GM12878 (cell line): Measurements from ENCODE around the gene KCNA4. TPM values are rescaled to one million over a fixed set of nuclear protein-coding genes. Genes with fewer than 3 reads are reported as not detected.

Experiments
- ATAC-seq: fragments of 200-7000 bp; cut with Tn5 transposase; 3 replicates; pipeline ENCODE4 v1.9.1; 2020; ENCODE audit warnings: mild to moderate bottlenecking, moderate library complexity
- BruUV-seq: library from RNA; stranded (reverse); fragments of 400-500 nt; replicated peaks from 2 replicates; lab custom pipeline; 2021; lab: Mats Ljungman, UMichigan
- CTCF ChIA-PET: fragments of 300-600 bp; sonication (Branson Sonifier 250); formaldehyde crosslinking; extraction: SDS; loops from one replicate; lab custom pipeline; 2021; ENCODE audit warnings: inconsistent platforms; lab: Yijun Ruan, JAX
- POLR2A ChIA-PET: fragments of 350-600 bp; formaldehyde crosslinking; extraction: SDS; loops from one replicate; lab custom pipeline; 2021; ENCODE audit warnings: inconsistent platforms; lab: Charles Lee
- RAD21 ChIA-PET: fragments of 300-600 bp; sonication (Branson Sonifier 250); formaldehyde crosslinking; loops from one replicate; lab custom pipeline; 2023; ENCODE audit warnings: antibody characterized with exemption; ENCODE audit not compliant: unreplicated experiment; lab: Charles Lee
- SMC1A ChIA-PET: fragments of 300-600 bp; sonication (Branson Sonifier 250); formaldehyde crosslinking; loops from one replicate; lab custom pipeline; 2023; ENCODE audit not compliant: unreplicated experiment, uncharacterized antibody; lab: Charles Lee
- DNase-seq: peaks from one replicate; pipeline ENCODE4 v3.0.0-alpha.2; 2011; ENCODE audit warnings: low read depth, low spot score
- FAIRE-seq: peaks from 3 replicates; lab custom pipeline; 2011; peaks lifted over from hg19 to GRCh38; lab: Jason Lieb, UNC
- H2AFZ ChIP-seq: 2 replicates; pipeline ENCODE4 v1.6.0; 2011; ENCODE audit warnings: low read depth, low read length, control low read depth; ENCODE audit not compliant: control insufficient read depth
- H3K27ac ChIP-seq: 2 replicates; pipeline ENCODE4 v1.5.1; 2011; ENCODE audit warnings: control low read depth; ENCODE audit not compliant: control insufficient read depth, insufficient read depth
- H3K27me3 ChIP-seq, 2 experiments: replicated peaks in 1 of 2; 2 replicates each; pipeline versions ENCODE4 v1.6.0 to v1.6.1; 2011; ENCODE audit warnings: low read length in 1 of 2; ENCODE audit not compliant: control insufficient read depth in 2 of 2, insufficient read depth in 2 of 2
- H3K36me3 ChIP-seq, 2 experiments: 2 replicates each; pipeline ENCODE4 v1.5.1; 2011; ENCODE audit warnings: low read length in 1 of 2; ENCODE audit not compliant: control insufficient read depth in 2 of 2, insufficient read depth in 2 of 2
- H3K4me1 ChIP-seq: 2 replicates; pipeline ENCODE4 v1.6.1; 2011; ENCODE audit warnings: mild to moderate bottlenecking, low read length, moderate library complexity, mixed read lengths; ENCODE audit not compliant: control insufficient read depth, insufficient read depth
- H3K4me2 ChIP-seq: 2 replicates; pipeline ENCODE4 v1.6.0; 2011; ENCODE audit warnings: control low read depth; ENCODE audit not compliant: control insufficient read depth, insufficient read depth
- H3K4me3 ChIP-seq: fragments of 200-600 bp; sonication (generic); 2 replicates; pipeline ENCODE4 v1.5.1; 2016
- H3K79me2 ChIP-seq: 2 replicates; pipeline ENCODE4 v1.6.0; 2011; ENCODE audit warnings: low read length; ENCODE audit not compliant: control insufficient read depth, insufficient read depth
- H3K9ac ChIP-seq: 2 replicates; pipeline ENCODE4 v1.8.0; 2011; ENCODE audit warnings: low read length, control low read depth, mixed read lengths; ENCODE audit not compliant: control insufficient read depth, insufficient read depth
- H3K9me3 ChIP-seq: replicated peaks from 3 replicates; pipeline ENCODE4 v1.5.1; 2011; ENCODE audit warnings: mild to moderate bottlenecking, low read length; ENCODE audit not compliant: control insufficient read depth, insufficient read depth
- H4K20me1 ChIP-seq: 2 replicates; pipeline ENCODE4 v1.6.0; 2011; ENCODE audit not compliant: control insufficient read depth, insufficient read depth
- BMI1 ChIP-seq: fragments of 450-650 bp; IDR thresholded peaks from 2 replicates; pipeline ENCODE4 v1.6.1; 2016; ENCODE audit warnings: mild to moderate bottlenecking, moderate library complexity, borderline replicate concordance
- CREM ChIP-seq: IDR thresholded peaks from 2 replicates; pipeline ENCODE4 v1.6.1; 2014; ENCODE audit warnings: antibody characterized with exemption, low read depth
- ETV6 ChIP-seq, 2 experiments: fragments of 450-650 bp in 1 of 2; IDR thresholded peaks in 1 of 2; conservative IDR thresholded peaks in 1 of 2; 2 replicates each; pipeline ENCODE4 v1.6.1; 2014; ENCODE audit warnings: antibody characterized with exemption in 1 of 2, borderline replicate concordance in 1 of 2, low read depth in 1 of 2, mild to moderate bottlenecking in 1 of 2, moderate library complexity in 1 of 2
- LARP7 ChIP-seq: fragments of 450-650 bp; IDR thresholded peaks from 2 replicates; pipeline ENCODE4 v1.6.1; 2017; ENCODE audit warnings: mild to moderate bottlenecking
- NFIC ChIP-seq: IDR thresholded peaks from 2 replicates; pipeline ENCODE4 v1.6.1; 2012; ENCODE audit warnings: low read depth, mild to moderate bottlenecking, inconsistent platforms, low read length, moderate library complexity
- TBL1XR1 ChIP-seq: IDR thresholded peaks from 2 replicates; pipeline ENCODE4 v1.6.1; 2012; ENCODE audit warnings: low read depth, low read length, improper control_type of control experiment
- TCF12 ChIP-seq: IDR thresholded peaks from 2 replicates; pipeline ENCODE4 v1.6.1; 2011; ENCODE audit warnings: low read depth, mild to moderate bottlenecking, low read length
- ZNF24 ChIP-seq: fragments of 450-650 bp; IDR thresholded peaks from 2 replicates; pipeline ENCODE4 v1.6.1; 2017; ENCODE audit warnings: antibody characterized with exemption, mild to moderate bottlenecking
- WGBS: methylation state at CpG from one replicate; pipeline ENCODE4 v1.1.6; 2016; ENCODE audit warnings: low lambda C conversion rate; ENCODE audit not compliant: insufficient replicate concordance, insufficient coverage; ENCODE audit errors: missing lambda C conversion rate; 5-methylcytosine and 5-hydroxymethylcytosine counted together
- in situ Hi-C: fragments of 300-500 bp; cut with MboI; formaldehyde crosslinking; loops from 9 replicates; pipeline ENCODE4 v1.14.3; 2018; ENCODE audit warnings: mixed read lengths
- intact Hi-C: fragments of 100-400 bp; cut with micrococcal nuclease; formaldehyde crosslinking; loops from one replicate; pipeline ENCODE4 v1.14.2; 2022; ENCODE audit not compliant: unreplicated experiment
- polyA plus RNA-seq, 11 experiments: library from polyadenylated mRNA; depleted of rRNA in 4 of 11; unstranded in 6 of 11; stranded (reverse) in 5 of 11; fragments of >200 nt; fragmentation: Nextera tagmentation in 4 of 11; fragmentation: Illumina TruSeq in 1 of 11; extraction: Ambion mirVana in 4 of 11; extraction: Trizol in 1 of 11; gene quantifications; 1 replicate in 1 of 11; 2 replicates in 10 of 11; pipeline versions ENCODE4 v1.2.1 to v1.2.3, GENCODE V29; 2011 to 2016; ENCODE audit warnings: inconsistent platforms in 2 of 11, missing spikeins in 2 of 11, low read depth in 1 of 11
- total RNA-seq, 4 experiments: library from RNA; depleted of rRNA in 3 of 4; stranded (reverse); fragments of >200 nt in 3 of 4; fragmentation: Illumina TruSeq in 1 of 4; extraction: Trizol in 1 of 4; gene quantifications; 2 replicates each; pipeline versions ENCODE4 v1.2.1 to v1.2.3, GENCODE V29; 2013 to 2021
- TF ChIP-seq, protein P1 (sequence below): IDR thresholded peaks from 2 replicates; pipeline ENCODE4 v1.6.1; 2011; ENCODE audit warnings: borderline replicate concordance, low read depth, mild to moderate bottlenecking, moderate library complexity, mixed read lengths, low read length; ENCODE audit not compliant: insufficient read depth; ENCODE audit errors: extremely low read length
- TF ChIP-seq, protein P2 (sequence below): IDR thresholded peaks from 2 replicates; pipeline ENCODE4 v1.6.1; 2012; ENCODE audit warnings: low read depth, low read length, improper control_type of control experiment
- TF ChIP-seq, protein P3 (sequence below): IDR thresholded peaks from 2 replicates; pipeline ENCODE4 v1.6.1; 2012; ENCODE audit warnings: mild to moderate bottlenecking, low read depth, low read length
- TF ChIP-seq, protein P4 (sequence below): fragments of 450-650 bp; IDR thresholded peaks from 2 replicates; pipeline ENCODE4 v1.6.1; 2017; ENCODE audit warnings: low read depth, mild to moderate bottlenecking, moderate library complexity
- TF ChIP-seq, protein P5 (sequence below): IDR thresholded peaks from 2 replicates; pipeline ENCODE4 v1.6.1; 2012; ENCODE audit warnings: low read depth, low read length, improper control_type of control experiment
- TF ChIP-seq, protein P6 (sequence below): fragments of 450-650 bp; IDR thresholded peaks from 2 replicates; pipeline ENCODE4 v1.6.1; 2014; ENCODE audit warnings: mild to moderate bottlenecking

Gene KCNA4
- total and polyA plus RNA-seq, 10 of the 15 experiments (the other 5 are each of a cell fraction or from before 2014, with no cell fraction given), result not detected

DNA sequence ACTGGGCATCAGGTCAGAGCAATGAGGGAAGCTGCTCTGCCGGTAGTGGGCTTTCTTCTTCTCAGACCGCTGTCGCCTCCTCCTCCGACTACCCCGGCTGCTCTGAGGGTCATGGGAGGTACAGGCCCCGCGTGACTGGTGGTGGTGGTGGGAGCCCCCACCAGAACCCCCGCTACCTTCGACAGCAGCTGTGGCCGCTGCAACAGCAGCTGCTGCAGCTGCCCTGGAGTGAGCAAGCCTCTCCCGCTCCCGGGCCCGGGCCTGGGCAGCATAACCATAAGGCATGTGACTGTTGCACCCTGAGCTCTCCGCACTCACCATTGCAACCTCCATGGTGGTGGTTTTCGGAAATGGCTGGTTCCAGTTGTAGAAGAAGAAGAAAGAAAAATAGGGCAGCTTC, 4.5 kb downstream of the KCNA4 start:
- H2AFZ ChIP-seq, result no peak overlapping the region
- no peak for FAIRE-seq
- in situ Hi-C loops (no loop called here), intact Hi-C loops (no loop called here)
- no peaks in the 10 kb centered on the region; the same call in 2 of the 3 replicates for H3K9me3 ChIP-seq
- H3K36me3 ChIP-seq, result no peaks in the 10 kb centered on the region
- WGBS, result 52% methylated on average over 15 of the region's 15 CpGs
- H3K9ac ChIP-seq, result no peak overlapping the region
- ChIA-PET CTCF (no interaction called here), SMC1A (interaction anchor here (1.2 kb wide), 1 partner anchor 10 kb away, joined by 4 read pairs; no protein-coding TSS in a partner anchor), RAD21 (no interaction called here), POLR2A (no interaction called here)
- H3K4me2 ChIP-seq, result no peak overlapping the region
- H3K4me3 ChIP-seq, result no peak overlapping the region
- BruUV-seq, result no TSS peak
- H3K27ac ChIP-seq, result no peak overlapping the region
- H3K79me2 ChIP-seq, result no peaks in the 10 kb centered on the region
- no peak for DNase-seq
- no peaks in the 10 kb centered on the region for H3K4me1 ChIP-seq
- ATAC-seq, result no peak
- no peaks in the 10 kb centered on the region; a peak in 1 of 4 replicates for H3K27me3 ChIP-seq
- no peaks in the 10 kb centered on the region for H4K20me1 ChIP-seq
- TF ChIP-seq TBL1XR1, result no peak
- no peak for TF ChIP-seq BMI1
- TF ChIP-seq, protein P1, sequence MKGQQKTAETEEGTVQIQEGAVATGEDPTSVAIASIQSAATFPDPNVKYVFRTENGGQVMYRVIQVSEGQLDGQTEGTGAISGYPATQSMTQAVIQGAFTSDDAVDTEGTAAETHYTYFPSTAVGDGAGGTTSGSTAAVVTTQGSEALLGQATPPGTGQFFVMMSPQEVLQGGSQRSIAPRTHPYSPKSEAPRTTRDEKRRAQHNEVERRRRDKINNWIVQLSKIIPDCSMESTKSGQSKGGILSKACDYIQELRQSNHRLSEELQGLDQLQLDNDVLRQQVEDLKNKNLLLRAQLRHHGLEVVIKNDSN, result no peak
- no peak for TF ChIP-seq ZNF24
- TF ChIP-seq, protein P2, sequence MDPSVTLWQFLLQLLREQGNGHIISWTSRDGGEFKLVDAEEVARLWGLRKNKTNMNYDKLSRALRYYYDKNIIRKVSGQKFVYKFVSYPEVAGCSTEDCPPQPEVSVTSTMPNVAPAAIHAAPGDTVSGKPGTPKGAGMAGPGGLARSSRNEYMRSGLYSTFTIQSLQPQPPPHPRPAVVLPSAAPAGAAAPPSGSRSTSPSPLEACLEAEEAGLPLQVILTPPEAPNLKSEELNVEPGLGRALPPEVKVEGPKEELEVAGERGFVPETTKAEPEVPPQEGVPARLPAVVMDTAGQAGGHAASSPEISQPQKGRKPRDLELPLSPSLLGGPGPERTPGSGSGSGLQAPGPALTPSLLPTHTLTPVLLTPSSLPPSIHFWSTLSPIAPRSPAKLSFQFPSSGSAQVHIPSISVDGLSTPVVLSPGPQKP, result no peak
- TF ChIP-seq, protein P3, sequence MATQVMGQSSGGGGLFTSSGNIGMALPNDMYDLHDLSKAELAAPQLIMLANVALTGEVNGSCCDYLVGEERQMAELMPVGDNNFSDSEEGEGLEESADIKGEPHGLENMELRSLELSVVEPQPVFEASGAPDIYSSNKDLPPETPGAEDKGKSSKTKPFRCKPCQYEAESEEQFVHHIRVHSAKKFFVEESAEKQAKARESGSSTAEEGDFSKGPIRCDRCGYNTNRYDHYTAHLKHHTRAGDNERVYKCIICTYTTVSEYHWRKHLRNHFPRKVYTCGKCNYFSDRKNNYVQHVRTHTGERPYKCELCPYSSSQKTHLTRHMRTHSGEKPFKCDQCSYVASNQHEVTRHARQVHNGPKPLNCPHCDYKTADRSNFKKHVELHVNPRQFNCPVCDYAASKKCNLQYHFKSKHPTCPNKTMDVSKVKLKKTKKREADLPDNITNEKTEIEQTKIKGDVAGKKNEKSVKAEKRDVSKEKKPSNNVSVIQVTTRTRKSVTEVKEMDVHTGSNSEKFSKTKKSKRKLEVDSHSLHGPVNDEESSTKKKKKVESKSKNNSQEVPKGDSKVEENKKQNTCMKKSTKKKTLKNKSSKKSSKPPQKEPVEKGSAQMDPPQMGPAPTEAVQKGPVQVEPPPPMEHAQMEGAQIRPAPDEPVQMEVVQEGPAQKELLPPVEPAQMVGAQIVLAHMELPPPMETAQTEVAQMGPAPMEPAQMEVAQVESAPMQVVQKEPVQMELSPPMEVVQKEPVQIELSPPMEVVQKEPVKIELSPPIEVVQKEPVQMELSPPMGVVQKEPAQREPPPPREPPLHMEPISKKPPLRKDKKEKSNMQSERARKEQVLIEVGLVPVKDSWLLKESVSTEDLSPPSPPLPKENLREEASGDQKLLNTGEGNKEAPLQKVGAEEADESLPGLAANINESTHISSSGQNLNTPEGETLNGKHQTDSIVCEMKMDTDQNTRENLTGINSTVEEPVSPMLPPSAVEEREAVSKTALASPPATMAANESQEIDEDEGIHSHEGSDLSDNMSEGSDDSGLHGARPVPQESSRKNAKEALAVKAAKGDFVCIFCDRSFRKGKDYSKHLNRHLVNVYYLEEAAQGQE, result no peak
- TF ChIP-seq, protein P4, sequence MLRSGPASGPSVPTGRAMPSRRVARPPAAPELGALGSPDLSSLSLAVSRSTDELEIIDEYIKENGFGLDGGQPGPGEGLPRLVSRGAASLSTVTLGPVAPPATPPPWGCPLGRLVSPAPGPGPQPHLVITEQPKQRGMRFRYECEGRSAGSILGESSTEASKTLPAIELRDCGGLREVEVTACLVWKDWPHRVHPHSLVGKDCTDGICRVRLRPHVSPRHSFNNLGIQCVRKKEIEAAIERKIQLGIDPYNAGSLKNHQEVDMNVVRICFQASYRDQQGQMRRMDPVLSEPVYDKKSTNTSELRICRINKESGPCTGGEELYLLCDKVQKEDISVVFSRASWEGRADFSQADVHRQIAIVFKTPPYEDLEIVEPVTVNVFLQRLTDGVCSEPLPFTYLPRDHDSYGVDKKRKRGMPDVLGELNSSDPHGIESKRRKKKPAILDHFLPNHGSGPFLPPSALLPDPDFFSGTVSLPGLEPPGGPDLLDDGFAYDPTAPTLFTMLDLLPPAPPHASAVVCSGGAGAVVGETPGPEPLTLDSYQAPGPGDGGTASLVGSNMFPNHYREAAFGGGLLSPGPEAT, result no peak
- TF ChIP-seq, protein P5, sequence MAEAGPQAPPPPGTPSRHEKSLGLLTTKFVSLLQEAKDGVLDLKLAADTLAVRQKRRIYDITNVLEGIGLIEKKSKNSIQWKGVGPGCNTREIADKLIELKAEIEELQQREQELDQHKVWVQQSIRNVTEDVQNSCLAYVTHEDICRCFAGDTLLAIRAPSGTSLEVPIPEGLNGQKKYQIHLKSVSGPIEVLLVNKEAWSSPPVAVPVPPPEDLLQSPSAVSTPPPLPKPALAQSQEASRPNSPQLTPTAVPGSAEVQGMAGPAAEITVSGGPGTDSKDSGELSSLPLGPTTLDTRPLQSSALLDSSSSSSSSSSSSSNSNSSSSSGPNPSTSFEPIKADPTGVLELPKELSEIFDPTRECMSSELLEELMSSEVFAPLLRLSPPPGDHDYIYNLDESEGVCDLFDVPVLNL, result no peak
- no peak for TF ChIP-seq CREM
- no peak for TF ChIP-seq ETV6 (conservative IDR thresholded peaks at IDR 0.05 in 1 of 2, IDR thresholded peaks at IDR 0.05 in 1 of 2; ENCODE audit: borderline replicate concordance in 1 of 2, low read depth in 1 of 2)
- no peak for TF ChIP-seq TCF12
- TF ChIP-seq, protein P6, sequence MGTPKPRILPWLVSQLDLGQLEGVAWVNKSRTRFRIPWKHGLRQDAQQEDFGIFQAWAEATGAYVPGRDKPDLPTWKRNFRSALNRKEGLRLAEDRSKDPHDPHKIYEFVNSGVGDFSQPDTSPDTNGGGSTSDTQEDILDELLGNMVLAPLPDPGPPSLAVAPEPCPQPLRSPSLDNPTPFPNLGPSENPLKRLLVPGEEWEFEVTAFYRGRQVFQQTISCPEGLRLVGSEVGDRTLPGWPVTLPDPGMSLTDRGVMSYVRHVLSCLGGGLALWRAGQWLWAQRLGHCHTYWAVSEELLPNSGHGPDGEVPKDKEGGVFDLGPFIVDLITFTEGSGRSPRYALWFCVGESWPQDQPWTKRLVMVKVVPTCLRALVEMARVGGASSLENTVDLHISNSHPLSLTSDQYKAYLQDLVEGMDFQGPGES, result no peak
- TF ChIP-seq NFIC, result no peak
- TF ChIP-seq LARP7, result no peak
